ENCODE data around the gene HMGB1.

- TF ChIP-seq GABPA (IDR thresholded peaks at IDR 0.05; ENCODE audit: low read depth, low read length) (no peak), GABPA (CRISPR knock-in tag; IDR thresholded peaks at IDR 0.05; ENCODE audit: low read depth) (no peak), CTCF (CRISPR knock-in tag; IDR thresholded peaks at IDR 0.05) (no peak), ARID2 (CRISPR knock-in tag; IDR thresholded peaks at IDR 0.05; ENCODE audit: borderline replicate concordance) (no peak), HNF4A (CRISPR knock-in tag; IDR thresholded peaks at IDR 0.05) (no peak), PHF8 (CRISPR knock-in tag; IDR thresholded peaks at IDR 0.05) (no peak), HDAC2 (CRISPR knock-in tag; IDR thresholded peaks at IDR 0.05) (no peak)
Observed at GRCh38 chr13:30509254-30510050, 43.7 kb upstream of the HMGB1 start.

All from HepG2 (cell line).